ENCODE measurements around the gene MBTPS1.

DNA sequence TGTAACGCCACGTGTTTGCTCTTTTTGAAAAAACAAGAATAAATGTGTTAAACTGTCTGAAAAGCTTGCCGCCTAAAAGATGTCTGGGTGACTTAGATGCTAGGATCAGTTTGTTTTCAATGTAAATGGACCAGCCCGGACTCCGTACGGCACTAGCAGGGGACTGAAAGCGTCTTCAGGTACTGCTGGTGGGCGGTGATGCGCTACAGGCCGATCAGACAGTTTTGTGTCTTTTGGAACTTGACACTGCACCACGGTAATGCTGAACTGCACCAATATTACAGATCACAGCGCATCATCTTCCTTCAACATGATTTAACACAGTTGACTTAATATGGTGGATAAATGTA is 727 bp upstream of the MBTPS1 start:
- TF ChIP-seq JUN (IDR thresholded peaks at IDR 0.05) (no peak), TP53 (CRISPR knock-in tag; IDR thresholded peaks at IDR 0.05) (no peak), HDAC2 (IDR thresholded peaks at IDR 0.05) (no peak), FOSL2 (IDR thresholded peaks at IDR 0.05) (no peak), FOSL2 (CRISPR knock-in tag; IDR thresholded peaks at IDR 0.05) (no peak), POLR2A (IDR thresholded peaks at IDR 0.05; ENCODE audit: low read length) (0 out of 2 replicates have a peak, but pooled peaks have one; percentile 7), CBX2 (IDR thresholded peaks at IDR 0.05; ENCODE audit: borderline replicate concordance, low read depth) (no peak), BHLHE40 (IDR thresholded peaks at IDR 0.05; ENCODE audit: low read depth, low read length) (no peak)
- TF ChIP-seq, protein P1, sequence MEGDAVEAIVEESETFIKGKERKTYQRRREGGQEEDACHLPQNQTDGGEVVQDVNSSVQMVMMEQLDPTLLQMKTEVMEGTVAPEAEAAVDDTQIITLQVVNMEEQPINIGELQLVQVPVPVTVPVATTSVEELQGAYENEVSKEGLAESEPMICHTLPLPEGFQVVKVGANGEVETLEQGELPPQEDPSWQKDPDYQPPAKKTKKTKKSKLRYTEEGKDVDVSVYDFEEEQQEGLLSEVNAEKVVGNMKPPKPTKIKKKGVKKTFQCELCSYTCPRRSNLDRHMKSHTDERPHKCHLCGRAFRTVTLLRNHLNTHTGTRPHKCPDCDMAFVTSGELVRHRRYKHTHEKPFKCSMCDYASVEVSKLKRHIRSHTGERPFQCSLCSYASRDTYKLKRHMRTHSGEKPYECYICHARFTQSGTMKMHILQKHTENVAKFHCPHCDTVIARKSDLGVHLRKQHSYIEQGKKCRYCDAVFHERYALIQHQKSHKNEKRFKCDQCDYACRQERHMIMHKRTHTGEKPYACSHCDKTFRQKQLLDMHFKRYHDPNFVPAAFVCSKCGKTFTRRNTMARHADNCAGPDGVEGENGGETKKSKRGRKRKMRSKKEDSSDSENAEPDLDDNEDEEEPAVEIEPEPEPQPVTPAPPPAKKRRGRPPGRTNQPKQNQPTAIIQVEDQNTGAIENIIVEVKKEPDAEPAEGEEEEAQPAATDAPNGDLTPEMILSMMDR (IDR thresholded peaks at IDR 0.05) = no peak
- TF ChIP-seq, protein P2, sequence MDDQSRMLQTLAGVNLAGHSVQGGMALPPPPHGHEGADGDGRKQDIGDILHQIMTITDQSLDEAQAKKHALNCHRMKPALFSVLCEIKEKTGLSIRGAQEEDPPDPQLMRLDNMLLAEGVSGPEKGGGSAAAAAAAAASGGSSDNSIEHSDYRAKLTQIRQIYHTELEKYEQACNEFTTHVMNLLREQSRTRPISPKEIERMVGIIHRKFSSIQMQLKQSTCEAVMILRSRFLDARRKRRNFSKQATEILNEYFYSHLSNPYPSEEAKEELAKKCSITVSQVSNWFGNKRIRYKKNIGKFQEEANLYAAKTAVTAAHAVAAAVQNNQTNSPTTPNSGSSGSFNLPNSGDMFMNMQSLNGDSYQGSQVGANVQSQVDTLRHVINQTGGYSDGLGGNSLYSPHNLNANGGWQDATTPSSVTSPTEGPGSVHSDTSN (IDR thresholded peaks at IDR 0.05) = no peak
- TF ChIP-seq, protein P3, sequence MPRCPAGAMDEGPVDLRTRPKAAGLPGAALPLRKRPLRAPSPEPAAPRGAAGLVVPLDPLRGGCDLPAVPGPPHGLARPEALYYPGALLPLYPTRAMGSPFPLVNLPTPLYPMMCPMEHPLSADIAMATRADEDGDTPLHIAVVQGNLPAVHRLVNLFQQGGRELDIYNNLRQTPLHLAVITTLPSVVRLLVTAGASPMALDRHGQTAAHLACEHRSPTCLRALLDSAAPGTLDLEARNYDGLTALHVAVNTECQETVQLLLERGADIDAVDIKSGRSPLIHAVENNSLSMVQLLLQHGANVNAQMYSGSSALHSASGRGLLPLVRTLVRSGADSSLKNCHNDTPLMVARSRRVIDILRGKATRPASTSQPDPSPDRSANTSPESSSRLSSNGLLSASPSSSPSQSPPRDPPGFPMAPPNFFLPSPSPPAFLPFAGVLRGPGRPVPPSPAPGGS (IDR thresholded peaks at IDR 0.05) = no peak
